Muscle of arm (tissue), 12 donors: ENCODE data around the gene SLC22A13. TPM values are rescaled to one million over a fixed set of nuclear protein-coding genes. Genes with fewer than 3 reads are reported as not detected.
"Not testable (repeated sequence)": the region's sequence is repeated elsewhere in the genome, so short reads cannot be mapped to it uniquely, and the experiment has no call there.

ENCODE experiments used
- DNase-seq: peaks from one replicate; pipeline ENCODE4 v3.0.0-alpha.2; 2013
- polyA plus RNA-seq, 12 donors: library from polyadenylated mRNA; unstranded; fragments of 120-200 nt; gene quantifications; one replicate each; pipeline ENCODE4 v1.2.1, GENCODE V29; 2013; ENCODE audit not compliant: insufficient read length in 12 of 12

SLC22A13 gene
- polyA plus RNA-seq, 12 donors, result 0.12 to 0.30 (median 0.15) TPM; not detected in 3

DNA sequence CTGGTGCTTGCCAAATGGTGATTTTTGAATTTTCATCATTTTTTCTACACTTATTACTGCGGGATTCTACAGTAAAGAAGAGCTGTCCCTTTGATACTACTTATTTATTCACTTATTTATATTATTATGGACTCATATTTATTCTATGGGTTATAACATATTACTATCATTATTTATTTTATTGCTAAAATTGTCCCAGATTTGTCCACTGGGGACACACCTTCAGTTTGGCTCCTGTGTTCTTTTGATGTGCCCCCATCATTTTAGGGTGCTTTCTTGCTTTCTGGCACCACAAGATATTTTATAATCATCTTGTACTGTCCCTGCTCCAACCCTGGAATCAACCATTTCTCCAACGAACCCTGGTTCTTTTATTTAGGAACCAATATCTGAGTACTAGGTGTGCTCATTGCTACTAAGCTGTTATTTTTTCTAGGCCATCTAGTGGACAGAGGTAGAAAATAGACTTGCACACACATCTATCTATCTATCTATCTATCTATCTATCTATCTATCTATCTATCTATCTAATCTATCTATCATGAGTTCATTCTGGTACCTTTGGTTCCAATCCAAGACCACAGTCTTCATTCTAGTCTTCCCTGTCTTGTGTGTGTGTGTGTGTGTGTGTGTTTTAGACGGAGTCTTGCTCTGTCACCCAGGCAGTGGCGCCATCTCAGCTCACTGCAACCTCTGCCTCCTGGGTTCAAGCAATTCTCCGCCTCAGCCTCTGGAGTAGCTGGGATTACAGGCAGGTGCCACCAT lies 32.5 kb downstream of the SLC22A13 start:
- no peak for DNase-seq

DNA sequence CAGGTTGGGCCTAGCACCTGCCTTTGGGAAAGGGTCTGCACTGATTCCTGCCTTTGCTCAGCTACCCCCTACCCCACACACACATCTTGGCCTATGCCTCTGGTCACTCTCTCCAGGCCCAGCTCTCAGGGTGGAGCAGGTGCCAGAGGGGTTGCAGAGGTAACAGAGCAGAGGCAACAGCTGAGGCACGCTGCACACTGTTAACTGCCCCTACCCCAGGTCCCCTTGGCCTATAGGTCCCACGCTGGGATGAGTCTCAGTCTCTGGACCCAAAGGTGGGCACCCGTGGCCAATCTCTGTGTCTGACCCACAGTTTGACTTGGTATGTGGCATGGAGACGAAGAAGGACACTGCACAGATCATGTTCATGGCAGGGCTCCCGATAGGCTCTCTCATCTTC lies 41.3 kb downstream of the SLC22A13 start:
- DNase-seq, result no peak

DNA sequence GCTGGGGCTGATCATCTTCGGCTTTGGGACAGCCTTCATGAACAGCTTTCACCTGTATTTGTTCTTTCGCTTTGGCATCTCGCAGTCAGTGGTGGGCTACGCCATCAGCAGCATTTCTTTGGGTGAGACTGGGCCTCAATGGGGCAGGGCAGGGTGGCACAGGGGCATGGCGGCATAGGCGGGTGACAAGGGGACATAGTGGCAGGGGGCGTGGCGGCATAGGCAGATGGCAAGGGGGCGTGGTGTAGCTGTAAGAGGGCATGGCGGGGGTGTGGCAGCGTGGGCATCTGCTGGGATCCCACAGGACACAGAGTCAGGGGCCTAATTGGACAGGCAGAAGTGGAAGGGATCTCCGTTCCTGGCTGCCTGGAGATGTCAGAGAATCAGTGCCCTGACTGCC lies 42.0 kb downstream of the SLC22A13 start:
- DNase-seq, result no peak

DNA sequence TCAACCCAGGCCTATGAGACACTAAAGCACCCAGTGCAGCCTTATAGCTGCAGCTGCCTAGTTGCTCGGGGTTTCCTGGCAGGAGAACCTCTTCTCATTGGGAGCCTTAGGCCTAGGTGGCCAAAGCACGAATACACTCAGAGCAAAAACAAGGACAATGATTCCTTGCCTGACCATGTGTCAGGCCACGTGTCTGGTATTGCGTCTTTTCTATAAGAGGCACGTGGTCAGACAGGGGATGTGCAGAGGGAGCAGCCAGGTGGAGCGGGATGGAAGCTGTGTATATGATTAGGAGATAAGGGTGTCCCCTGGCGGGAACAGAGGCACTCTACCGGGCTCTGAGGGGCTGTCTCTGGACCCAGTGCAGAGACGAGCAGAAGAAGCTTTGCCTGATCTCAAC lies 42.8 kb downstream of the SLC22A13 start:
- no peak for DNase-seq

DNA sequence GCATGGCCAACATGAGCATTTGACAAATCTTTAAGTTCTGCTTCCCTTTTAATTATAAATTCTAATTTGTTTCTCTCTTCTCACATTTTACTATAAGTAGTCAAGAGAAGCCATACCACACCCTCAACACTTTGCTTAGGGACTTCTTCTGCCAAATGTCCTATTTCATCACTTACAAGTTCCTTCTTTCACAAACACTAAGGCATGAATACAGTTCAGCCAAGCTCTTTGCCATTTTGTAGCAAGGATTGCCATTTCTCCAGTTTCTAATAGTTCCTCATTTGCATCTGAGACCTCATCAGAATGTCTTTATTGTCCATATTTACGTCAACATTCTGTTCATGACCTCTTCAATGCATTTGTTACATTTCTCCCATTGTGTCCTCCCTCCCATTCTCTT lies 45.9 kb downstream of the SLC22A13 start:
- no peak for DNase-seq

DNA sequence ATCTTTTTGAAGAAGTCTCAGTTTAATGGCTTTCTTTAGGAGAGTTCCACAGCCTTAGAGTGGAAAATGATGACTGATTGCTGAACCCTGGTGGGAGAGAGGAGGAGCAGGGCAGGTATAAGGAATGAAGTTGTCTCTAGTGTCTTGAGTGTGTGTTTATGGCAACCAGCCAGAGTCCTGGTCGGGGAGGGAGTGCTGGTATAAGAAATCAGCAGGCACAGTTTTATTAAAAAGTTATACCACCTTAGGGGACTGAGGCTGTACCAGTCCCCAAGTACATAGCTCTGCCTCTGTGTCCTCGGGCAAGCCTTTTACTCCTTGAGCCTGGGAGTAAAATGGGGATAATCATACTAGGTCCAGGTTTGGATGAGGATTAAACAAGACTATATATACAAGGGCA lies 46.3 kb downstream of the SLC22A13 start:
- no peak for DNase-seq

DNA sequence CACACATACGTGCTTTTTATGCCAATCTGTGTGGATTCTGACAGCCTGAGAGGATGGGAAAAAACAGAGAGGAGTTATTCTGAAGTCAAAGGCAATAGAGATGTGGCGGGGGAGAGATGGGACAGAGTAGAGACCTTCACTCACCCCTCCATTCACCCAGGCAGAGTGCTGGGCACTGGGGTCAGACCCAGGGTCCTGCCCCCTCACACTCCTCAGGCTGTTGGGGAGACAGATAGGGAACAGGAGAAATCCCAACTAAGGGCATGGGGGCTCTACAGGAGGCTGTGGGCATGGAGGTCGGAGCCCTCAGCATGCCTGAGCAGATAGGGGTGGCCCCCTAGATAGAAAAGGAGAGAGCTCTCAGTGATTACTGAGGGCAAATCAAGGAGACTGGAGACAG lies 46.7 kb downstream of the SLC22A13 start:
- no peak for DNase-seq

DNA sequence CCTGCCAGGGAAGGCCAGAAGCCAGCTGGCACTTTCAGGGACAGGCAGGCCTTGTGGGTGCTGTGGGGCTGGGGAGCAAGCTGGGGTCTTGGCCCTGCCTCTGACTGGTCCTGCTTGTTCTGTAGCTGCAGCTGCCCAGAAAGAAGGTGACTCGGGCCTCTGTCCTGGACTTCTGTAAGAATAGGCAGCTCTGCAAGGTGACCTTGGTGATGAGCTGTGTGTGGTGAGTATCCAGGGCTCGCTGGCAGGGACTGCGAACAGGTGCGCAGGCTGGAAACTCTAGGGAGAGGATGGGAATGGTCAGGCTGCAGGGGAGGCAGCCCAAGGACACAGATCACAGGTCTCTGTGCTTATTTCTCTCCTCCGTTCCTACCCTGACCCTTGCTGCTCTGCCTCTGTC lies 47.7 kb downstream of the SLC22A13 start:
- no peak for DNase-seq

DNA sequence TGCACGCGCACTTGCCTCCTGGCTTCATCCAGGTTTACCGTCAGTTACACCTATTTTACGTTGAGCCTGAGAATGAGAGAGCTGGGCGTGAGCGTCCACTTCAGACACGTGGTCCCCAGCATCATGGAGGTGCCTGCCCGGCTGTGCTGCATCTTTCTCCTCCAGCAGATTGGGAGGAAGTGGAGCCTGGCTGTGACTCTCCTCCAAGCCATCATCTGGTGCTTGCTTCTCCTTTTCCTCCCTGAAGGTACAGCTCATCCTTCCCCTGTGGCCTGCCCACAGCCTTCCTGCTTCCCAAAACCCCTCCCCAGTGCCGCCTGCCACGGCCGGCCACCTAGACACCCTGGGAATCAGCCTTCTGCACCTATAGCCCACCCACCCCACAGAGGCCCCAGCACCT lies 48.1 kb downstream of the SLC22A13 start:
- DNase-seq, result no peak

DNA sequence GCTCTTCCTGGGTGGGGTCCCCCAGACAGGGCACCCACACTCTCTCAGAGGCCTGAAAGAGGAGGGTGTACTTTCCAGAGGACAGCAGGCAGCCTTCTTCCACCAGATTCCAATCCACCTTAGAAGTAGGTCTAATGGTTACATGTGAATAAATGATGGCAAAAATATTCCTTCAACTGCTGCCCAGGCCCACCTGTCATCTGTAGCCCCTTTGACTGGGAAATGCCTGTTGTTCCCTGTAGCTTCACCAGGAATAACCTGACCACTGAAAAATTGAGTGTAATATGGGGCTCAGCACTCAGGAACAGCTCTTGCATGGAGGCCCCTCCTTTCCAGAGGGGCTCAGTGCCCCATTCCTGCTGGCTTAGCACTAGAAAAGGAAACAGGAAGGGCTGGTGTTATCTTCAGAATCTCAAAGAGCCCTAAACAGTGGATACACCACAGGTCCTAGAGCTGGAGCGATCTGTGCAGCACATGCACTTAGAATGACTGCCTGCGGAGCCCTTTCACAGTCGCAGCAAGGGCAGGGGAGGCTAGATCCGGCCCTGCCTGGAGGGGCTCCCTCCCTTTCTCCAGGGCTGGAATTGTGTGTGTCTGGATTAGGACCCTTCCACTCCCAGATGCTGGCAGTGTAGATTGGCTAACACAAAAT lies 48.6 kb downstream of the SLC22A13 start:
- no peak for DNase-seq

DNA sequence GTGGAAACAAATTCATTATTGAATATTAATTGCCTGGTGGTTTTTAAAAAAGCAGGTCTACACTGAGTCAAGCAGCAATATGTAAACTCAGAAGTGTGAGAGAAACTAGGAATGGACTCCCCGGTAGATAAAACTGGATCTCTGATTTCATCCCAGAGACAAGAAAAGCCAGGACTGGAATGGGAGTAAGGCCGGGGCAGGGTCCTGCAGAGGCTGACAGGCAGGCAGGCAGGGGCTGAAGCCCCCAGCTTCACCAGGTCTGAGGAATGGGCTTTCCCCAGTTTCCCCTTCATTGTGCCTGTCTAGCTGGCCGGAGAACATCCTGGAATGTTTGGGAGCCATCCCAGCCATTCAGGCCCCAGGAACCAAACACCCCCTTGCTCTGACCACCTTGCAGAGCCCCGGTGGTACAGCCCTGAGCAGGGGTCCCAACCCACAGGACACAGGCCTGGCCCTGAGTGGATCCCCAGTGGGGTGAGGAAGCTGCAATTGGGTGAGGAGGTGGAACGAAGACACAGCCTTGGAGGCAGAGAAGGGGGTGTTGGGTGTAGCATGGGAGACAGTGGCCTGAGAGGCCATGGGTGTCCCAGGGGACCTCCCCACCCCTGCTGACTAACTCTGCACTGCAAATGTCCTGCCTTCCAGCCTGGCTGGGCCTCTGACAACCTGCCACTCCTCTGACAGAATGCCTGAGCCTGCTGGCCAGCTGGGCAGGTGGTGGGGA lies 49.3 kb downstream of the SLC22A13 start:
- DNase-seq, result no peak

DNA sequence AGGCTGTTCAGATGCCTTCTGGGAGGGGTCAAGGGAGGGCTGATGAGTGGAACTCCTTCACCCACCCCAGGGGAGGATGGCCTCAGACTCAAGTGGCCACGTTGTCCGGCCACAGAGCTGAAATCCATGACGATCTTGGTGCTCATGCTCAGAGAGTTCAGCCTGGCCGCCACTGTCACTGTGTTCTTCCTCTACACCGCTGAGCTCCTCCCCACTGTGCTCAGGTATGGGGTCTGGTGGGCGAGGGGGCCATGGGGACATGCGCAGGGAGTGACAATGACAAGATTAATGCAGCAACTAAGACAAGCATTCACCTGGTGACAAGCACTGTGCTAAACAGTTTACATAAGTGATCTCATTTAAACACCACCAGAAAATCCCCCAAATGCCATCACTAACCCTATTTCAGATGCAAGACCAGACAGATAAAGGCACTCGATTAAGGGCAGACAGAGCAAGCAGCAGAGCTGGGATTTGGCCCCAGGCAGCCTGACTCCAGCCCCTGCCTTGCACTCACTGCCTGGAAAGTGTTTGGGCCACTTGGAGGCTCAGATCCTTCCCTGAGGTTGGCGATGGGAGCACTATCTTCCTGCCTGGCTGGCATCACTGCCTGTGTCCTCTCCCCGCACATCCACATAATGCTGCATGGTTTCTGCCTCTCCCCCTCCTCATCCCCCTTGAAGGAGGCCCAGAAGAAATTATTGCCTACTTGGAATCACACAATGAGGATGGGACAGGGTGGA lies 50.0 kb downstream of the SLC22A13 start:
- no peak for DNase-seq

DNA sequence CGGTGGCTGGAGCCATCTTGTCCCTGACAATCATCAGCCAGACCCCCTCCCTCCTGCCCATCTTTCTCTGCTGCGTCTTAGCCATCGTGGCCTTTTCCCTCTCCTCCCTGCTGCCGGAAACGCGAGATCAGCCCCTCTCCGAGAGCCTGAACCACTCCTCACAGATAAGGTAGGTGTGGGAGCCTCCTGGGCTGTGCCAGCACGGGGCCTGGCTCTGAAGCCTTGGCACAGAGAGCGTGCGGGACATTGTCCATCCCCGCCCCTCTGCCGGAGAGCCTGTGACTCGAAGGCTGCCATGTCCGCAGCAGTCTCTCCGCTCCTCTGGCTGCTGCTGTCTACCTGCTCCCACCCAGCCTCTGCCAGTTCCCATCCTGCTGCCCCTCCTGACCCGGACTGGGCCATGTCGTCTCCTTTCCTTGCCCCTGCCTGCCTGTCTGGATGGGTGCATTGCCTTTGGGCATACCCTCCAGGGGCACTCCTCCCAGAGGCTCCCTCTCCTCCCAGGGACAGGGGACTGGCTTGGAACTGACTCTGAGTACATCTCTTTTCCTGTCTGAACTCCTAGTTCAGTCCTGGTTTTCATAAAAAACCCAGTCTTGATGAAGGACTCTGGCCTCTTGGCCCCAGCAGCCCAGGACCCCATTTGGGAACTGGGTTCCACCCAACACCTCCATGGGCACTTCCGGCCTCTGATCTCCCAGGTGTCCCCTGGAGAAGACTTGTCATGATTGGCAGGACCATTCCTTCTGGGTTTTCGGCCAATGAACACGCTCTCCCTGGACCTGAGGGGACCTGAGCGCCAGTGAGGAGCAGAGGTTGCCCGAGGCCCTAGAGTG lies 51.0 kb downstream of the SLC22A13 start:
- no peak for DNase-seq

DNA sequence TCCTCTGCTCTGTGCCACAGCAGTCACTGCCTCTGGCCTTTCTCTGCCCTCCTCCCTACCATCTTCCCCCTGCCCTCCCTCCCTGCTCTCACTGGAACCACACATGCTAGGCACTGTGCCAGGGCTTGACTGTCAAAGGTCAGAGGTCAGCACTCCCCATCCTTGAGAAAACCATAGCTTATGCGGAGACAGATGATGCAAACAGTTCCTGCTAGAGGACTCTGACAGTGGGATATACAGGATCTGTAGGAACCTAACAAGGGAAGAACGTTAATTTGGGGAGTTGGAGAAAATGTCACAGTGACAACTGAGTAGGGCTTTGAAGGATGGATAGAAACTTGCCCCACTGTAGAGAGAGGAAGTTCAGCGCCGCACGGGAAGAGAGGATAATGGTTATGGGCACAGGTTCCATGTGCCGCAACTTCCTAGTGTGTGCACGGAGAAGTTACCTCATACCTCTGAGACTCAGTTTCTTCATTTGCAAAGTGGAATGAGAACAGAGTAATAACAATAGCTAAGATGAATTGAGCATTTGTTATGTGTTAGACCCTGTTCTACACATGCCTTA lies 51.7 kb downstream of the SLC22A13 start:
- no peak for DNase-seq

DNA sequence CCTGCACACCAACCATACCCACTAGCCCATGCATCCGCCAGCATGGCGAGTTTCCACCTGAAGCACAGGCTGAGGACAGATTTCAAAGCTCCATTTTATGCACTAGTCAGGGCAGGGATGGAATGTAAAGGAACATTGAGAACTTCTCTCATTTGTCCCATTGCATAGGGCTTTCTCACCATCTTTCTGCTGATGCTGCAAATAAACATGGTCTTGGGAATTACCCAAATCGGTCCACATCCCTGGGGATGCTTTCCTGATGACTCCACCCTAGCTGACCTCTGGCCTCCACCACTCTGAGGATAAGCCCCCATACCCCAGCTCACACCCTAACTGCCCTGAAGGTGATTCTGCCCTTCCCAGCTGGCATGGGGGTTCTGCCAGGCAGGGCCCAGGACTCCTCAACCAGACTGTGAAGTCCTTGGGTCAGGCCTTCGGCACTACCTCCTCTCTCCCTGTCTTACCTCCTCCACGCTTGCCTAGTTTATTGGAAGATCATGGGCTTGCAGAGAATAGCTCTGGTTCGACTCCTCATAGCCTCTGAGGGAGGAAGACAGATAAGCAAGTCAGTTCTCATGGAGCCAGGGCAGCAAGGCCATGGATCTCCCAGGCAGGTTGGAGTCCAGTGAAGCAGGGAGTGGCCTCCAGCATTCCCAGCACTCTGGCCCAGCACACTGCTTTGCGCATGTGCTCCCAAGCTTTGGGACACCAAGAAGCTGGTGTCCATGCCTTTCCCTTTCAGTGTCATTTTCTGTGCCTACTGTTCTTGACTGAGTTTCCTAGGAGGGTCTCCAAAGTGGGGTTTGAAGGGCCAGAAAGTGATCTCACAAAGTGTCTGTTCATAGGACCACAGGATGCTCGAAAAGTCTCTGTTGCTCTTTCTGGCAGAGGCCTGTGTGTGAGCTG lies 53.4 kb downstream of the SLC22A13 start:
- DNase-seq, result no peak

DNA sequence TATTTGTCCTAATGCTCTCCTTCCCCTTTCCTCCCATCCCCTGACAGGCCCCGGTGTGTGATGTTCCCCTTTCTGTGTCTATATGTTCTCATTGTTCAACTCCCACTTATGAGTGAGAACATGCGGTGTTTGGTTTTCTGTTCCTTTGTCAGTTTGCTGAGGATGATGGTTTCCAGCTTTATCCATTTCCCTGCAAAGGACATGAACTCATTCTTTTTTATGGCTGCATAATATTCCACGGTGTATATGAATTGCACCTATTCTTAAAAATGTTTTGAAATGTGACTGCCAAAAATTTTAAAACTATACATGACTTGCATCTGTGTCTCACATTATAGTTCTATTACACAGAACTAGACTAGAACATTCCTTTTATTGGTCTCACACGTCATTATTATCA lies 55.0 kb downstream of the SLC22A13 start:
- not testable (repeated sequence) for DNase-seq

DNA sequence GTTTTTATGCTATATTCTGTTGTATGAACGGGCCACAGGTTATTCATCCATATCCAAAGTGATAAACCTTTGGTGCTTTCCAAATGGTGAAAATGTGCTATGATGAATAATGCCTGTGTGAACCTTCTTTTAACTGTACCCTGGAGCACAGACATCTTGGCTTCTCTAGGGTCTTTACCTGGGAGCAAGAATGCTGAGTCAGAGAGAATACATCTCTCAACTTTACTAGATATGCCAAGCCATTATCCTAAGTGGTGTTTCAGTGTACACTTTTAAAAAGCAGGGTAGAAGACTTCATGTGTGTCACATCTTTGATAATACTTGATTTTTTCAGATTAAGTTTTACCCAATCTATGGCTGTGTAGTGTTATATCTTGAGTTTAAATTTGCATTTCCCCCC lies 57.4 kb downstream of the SLC22A13 start:
- DNase-seq, result no peak

DNA sequence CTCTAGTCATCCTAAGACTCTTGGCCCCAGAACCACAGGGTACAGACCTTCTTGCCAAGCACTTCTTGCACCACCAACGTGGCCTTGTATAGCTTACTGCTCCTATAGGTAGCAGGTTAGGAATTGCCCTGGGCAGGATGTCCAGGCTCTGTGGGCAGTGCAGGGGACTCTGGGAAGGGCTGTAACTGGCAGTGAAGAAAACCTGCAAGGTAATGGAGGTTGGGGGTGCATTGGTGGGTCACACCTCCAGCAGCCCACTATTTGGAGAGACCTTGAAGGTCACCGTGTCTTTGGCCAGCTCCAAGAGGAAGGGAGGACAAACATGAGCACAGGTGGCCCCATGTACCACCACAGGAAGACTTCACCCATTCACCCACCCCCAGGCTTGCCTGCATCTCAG lies 59.6 kb downstream of the SLC22A13 start:
- DNase-seq, result no peak

DNA sequence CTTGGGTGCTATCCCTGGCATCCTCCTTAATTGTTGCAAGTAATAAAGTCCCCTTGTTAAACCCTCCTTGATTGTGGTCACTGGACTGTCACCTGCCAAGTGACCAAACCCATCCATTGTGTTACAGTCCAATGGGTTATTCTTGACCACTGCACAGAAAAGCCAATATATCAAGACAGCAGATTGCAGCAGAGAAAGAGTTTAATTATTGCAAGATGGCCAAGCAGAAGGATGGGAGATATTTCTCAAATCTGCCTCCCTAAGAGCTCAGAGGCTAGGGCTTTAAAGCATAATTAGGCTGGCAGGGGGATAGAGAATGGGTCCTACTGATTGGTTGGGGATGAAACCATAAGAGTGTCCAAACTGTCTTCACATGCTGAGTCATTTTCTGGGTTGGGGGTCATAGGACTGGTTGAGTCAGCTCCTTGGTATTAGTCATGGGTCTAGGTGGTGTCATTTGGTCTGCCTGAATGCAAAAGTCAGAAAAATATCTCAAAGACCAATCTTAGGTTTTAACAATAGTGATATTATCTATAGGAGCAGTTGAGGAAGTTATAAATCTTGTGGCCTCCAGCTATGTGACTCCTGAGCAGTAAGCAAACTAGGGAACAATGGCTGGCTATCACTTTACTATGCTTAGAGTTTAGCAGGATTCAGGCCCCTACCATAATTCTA lies 61.9 kb downstream of the SLC22A13 start:
- no peak for DNase-seq
